H7 (cell line): Measurements from ENCODE around the gene SLC1A4. TPM values are rescaled to one million over a fixed set of nuclear protein-coding genes. Genes with fewer than 3 reads are reported as not detected.
A peak's percentile ranks its signal among the peaks of the same experiment; 100 is the strongest.

Experiments used
- DNase-seq: peaks from one replicate; pipeline ENCODE4 v3.0.0; 2012
- H3K27me3 ChIP-seq: 2 replicates; pipeline ENCODE4 v1.6.0; 2011; ENCODE audit warnings: mild to moderate bottlenecking, low read length; ENCODE audit not compliant: control insufficient read depth, insufficient read depth
- H3K36me3 ChIP-seq: replicated peaks from 2 replicates; pipeline ENCODE4 v1.5.1; 2011; ENCODE audit warnings: low read length; ENCODE audit not compliant: control insufficient read depth, insufficient read depth
- H3K4me3 ChIP-seq: 2 replicates; pipeline ENCODE4 v1.5.1; 2011; ENCODE audit warnings: low read depth, mild to moderate bottlenecking, control low read depth, low read length, moderate library complexity; ENCODE audit not compliant: insufficient read depth
- total RNA-seq: library from RNA; depleted of rRNA; stranded (reverse); fragments of >200 nt; shearing (Covaris generic); gene quantifications from 2 replicates; pipeline ENCODE4 v1.2.3, GENCODE V29; 2014

Gene SLC1A4
- total RNA-seq, 1 experiment from 2014 or later, result 2.5 TPM

- Histone ChIP-seq H3K36me3 (no peaks in the 10 kb centered on the region), H3K4me3 (no peak overlapping the region)
- DNase-seq, result no peak
These were observed 12.9 kb upstream of the SLC1A4 start for GRCh38 chr2:64976276-64976675.

GRCh38 chr2:64978514-64979268 lies 10.5 kb upstream of the SLC1A4 start:
- H3K36me3 ChIP-seq, result no peaks in the 10 kb centered on the region
- no peaks in the 10 kb centered on the region for H3K27me3 ChIP-seq
- DNase-seq, result no peak

More at GRCh38 chr2:64976276-64976675, 12.9 kb upstream of the SLC1A4 start:
- H3K27me3 ChIP-seq, result no peaks in the 10 kb centered on the region

GRCh38 chr2:64979744-64980143 lies 9.5 kb upstream of the SLC1A4 start:
- Histone ChIP-seq H3K27me3 (no peaks in the 10 kb centered on the region), H3K4me3 (no peak overlapping the region), H3K36me3 (no peaks in the 10 kb centered on the region)
- DNase-seq, result no peak

More at GRCh38 chr2:64978514-64979268, 10.5 kb upstream of the SLC1A4 start:
- H3K4me3 ChIP-seq, result no peak overlapping the region

GRCh38 chr2:64980183-64980582 lies 9.0 kb upstream of the SLC1A4 start:
- Histone ChIP-seq H3K36me3 (no peaks in the 10 kb centered on the region), H3K4me3 (no peak overlapping the region), H3K27me3 (no peaks in the 10 kb centered on the region)
- DNase-seq, result no peak

GRCh38 chr2:64982311-64982857 lies 6.8 kb upstream of the SLC1A4 start:
- DNase-seq, result no peak
- Histone ChIP-seq H3K4me3 (no peak overlapping the region), H3K36me3 (no peaks in the 10 kb centered on the region), H3K27me3 (peaks cover 10% of the 10 kb centered on the region)

- no peak for DNase-seq
- Histone ChIP-seq H3K36me3 (no peaks in the 10 kb centered on the region), H3K4me3 (no peak overlapping the region), H3K27me3 (peaks cover 11% of the 10 kb centered on the region)
These were observed 6.3 kb upstream of the SLC1A4 start for GRCh38 chr2:64982932-64983331.

GRCh38 chr2:64985447-64985846 lies 3.8 kb upstream of the SLC1A4 start:
- no peak for DNase-seq
- Histone ChIP-seq H3K27me3 (peaks cover 31% of the 10 kb centered on the region), H3K4me3 (no peak overlapping the region), H3K36me3 (no peaks in the 10 kb centered on the region)

GRCh38 chr2:64987001-64987955 lies 1.9 kb upstream of the SLC1A4 start:
- Histone ChIP-seq H3K27me3 (peaks cover 44% of the 10 kb centered on the region), H3K36me3 (no peaks in the 10 kb centered on the region), H3K4me3 (no peak overlapping the region)
- no peak for DNase-seq

- Histone ChIP-seq H3K27me3 (peaks cover 44% of the 10 kb centered on the region), H3K36me3 (no peaks in the 10 kb centered on the region)
These were observed 1.2 kb upstream of the SLC1A4 start for GRCh38 chr2:64987956-64988419.

GRCh38 chr2:64988420-64989125 lies 626 bp upstream of the SLC1A4 start:
- peak; percentile 89 for DNase-seq

More at GRCh38 chr2:64987956-64988419, 1.2 kb upstream of the SLC1A4 start:
- peak overlapping the region; percentile 65 for H3K4me3 ChIP-seq
- DNase-seq, result no peak

GRCh38 chr2:64989982-64990614 lies 899 bp downstream of the SLC1A4 start:
- DNase-seq, result peak; percentile 70
- Histone ChIP-seq H3K36me3 (no peaks in the 10 kb centered on the region), H3K4me3 (peak overlapping the region; percentile 65), H3K27me3 (peaks cover 44% of the 10 kb centered on the region)

More at GRCh38 chr2:64988420-64989125, 626 bp upstream of the SLC1A4 start:
- H3K36me3 ChIP-seq, result no peaks in the 10 kb centered on the region
- peaks cover 44% of the 10 kb centered on the region for H3K27me3 ChIP-seq
- peak overlapping the region; percentile 65 for H3K4me3 ChIP-seq

- Histone ChIP-seq H3K36me3 (no peaks in the 10 kb centered on the region), H3K27me3 (peaks cover 44% of the 10 kb centered on the region), H3K4me3 (no peak overlapping the region)
- no peak for DNase-seq
These were observed 1.7 kb downstream of the SLC1A4 start for GRCh38 chr2:64990876-64991275.

- H3K4me3 ChIP-seq, result no peak overlapping the region
- peaks cover 36% of the 10 kb centered on the region for H3K27me3 ChIP-seq
- no peak for DNase-seq
- no peaks in the 10 kb centered on the region for H3K36me3 ChIP-seq
These were observed 3.0 kb downstream of the SLC1A4 start for GRCh38 chr2:64992218-64992617.
